Measurements from ENCODE around the gene CFAP47. TPM values are rescaled to one million over a fixed set of nuclear protein-coding genes. Genes with fewer than 3 reads are reported as not detected.

CFAP47 gene
- total RNA-seq (2012; rRNA removed) = under 0.01 TPM in 1 of 2 replicates, not detected in the other
- polyA plus RNA-seq (2012; rRNA removed) = not detected in 2 replicates
- not detected in 2 replicates for polyA plus RNA-seq (2012; cell fraction: cytosol; rRNA removed)
- not detected in 2 replicates for polyA plus RNA-seq (2012; cell fraction: nucleus; rRNA removed; ENCODE audit: low replicate concordance)
- Bru-seq, nascent RNA = percentile 1 among the genes with signal in this experiment
- percentile 0 among the genes with signal in this experiment for BruChase-seq, experiment 1, labeled RNA remaining after a 6-hour chase
- percentile 0 among the genes with signal in this experiment for BruChase-seq, experiment 2, labeled RNA remaining after a 2-hour chase
- long read RNA-seq = 0 reads

DNA sequence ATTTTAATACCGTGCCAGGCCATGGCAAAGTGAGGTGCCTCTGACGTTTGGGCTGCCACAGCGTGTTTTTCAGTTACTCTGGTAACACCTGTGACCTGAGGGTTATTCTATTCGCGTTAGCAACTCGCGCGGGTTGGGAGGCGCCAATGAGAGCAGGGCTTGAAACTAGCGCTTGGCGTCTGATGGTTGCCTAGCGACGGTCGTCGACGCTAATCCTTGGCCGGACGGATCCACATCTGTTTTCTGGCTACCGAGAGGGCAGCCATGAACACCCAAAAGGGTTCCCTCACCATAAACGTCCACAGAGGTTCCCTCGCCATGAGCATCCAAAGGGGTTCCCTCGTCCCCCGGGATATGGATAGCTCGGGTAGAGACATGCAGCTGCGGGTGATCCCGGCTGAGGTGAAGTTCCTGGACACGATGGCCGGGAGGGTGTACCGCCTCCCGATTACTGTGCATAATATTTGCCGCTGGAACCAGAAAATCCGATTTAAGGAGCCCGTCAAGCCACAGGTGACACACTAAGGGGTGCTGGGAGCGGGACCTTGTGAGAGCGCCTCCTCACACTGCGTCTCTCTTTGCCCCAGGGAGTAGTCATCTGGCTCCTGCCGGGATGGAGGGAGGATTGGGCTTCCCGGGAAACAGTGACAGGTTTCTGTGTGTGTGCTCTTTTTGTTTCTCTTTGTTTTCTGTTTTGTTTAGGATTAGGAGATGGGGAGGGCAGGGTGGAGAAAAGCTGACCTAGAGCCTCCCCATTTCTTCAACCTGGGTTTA lies at the start of gene CFAP47:
CFAP47 (plus strand) TSS at position 199 of the 774 bp plus-strand sequence; CDS start at position 265, 66 bp downstream.
- no peaks in the 10 kb centered on the region for H3K79me1 ChIP-seq (ENCODE audit: low read depth in 1 of 2, low read length in 2 of 2)
- dilution Hi-C loops (cut with HindIII; ENCODE audit: low sequenced_read_pairs, unreplicated experiment) (no loop called here), in situ Hi-C loops (cut with MboI; ENCODE audit: low sequenced_read_pairs) (no loop called here), intact Hi-C loops (cut with micrococcal nuclease) (no loop called here)
- H3K4me2 ChIP-seq (ENCODE audit: low read depth, low read length) = no peak within 1 kb of the TSS
- no peak within 1 kb of the TSS for H4K5ac ChIP-seq (ENCODE audit: low read depth, low read length)
- no peak within 1 kb of the TSS for H3K18ac ChIP-seq (ENCODE audit: low read depth, low read length)
- no peak within 1 kb of the TSS for H2AK5ac ChIP-seq (ENCODE audit: low read depth, low read length)
- ATAC-seq (ENCODE audit: low read depth) (no peak), DNase-seq (no peak)
- TF ChIP-seq MAFK (IDR thresholded peaks at IDR 0.05; ENCODE audit: low read depth, low read length) (no peak), MXI1 (IDR thresholded peaks at IDR 0.05; ENCODE audit: borderline replicate concordance, low read depth, low read length) (no peak), CTCF (conservative IDR thresholded peaks at IDR 0.05; ENCODE audit: low read depth, low read length) (no peak), RCOR1 (IDR thresholded peaks at IDR 0.05; ENCODE audit: insufficient replicate concordance, low read length) (no peak), CHD1 (IDR thresholded peaks at IDR 0.05; ENCODE audit: low read depth, low read length) (no peak), RFX5 (IDR thresholded peaks at IDR 0.05; ENCODE audit: low read depth, low read length) (no peak)
- 15% methylated on average over 4 of the region's 38 CpGs; no CpG with 5 or more reads in 1 of the 2 experiments for WGBS, 2 experiments (ENCODE audit: extremely low coverage in 2 of 2, insufficient read length in 1 of 2)
- H3K9me1 ChIP-seq (ENCODE audit: insufficient read depth, low read length) = no peaks in the 10 kb centered on the region
- H2AFZ ChIP-seq (replicated peaks; ENCODE audit: low read length, poor library complexity) = no peak within 1 kb of the TSS
- no peaks in the 10 kb centered on the region for H4K20me1 ChIP-seq (ENCODE audit: insufficient read depth, low read length)
- ChIA-PET POLR2A (ENCODE audit: unreplicated experiment) (no interaction called here), CTCF (no interaction called here)
- H3K4me3 ChIP-seq (ENCODE audit: insufficient read depth, low read depth, low read length) = no peak within 1 kb of the TSS
- no peak within 1 kb of the TSS for H3K14ac ChIP-seq (replicated peaks; ENCODE audit: low read depth, low read length)
- H4K91ac ChIP-seq (ENCODE audit: insufficient read depth, low read depth, low read length) = no peak within 1 kb of the TSS
- H3K36me3 ChIP-seq (ENCODE audit: control insufficient read depth, insufficient read depth, low read length) = no peaks in the 10 kb centered on the region
- H3K4me1 ChIP-seq (ENCODE audit: control insufficient read depth, insufficient read depth, low read length) = no peaks in the 10 kb centered on the region
- no peak within 1 kb of the TSS for H2BK5ac ChIP-seq (ENCODE audit: low read depth, low read length, poor library complexity, severe bottlenecking)
- no peaks in the 10 kb centered on the region for H3K9me3 ChIP-seq (ENCODE audit: control insufficient read depth, insufficient read depth, low read length)
- no peak within 1 kb of the TSS for H3K9ac ChIP-seq (ENCODE audit: low read depth, low read length)
- no peak within 1 kb of the TSS for H3K56ac ChIP-seq (ENCODE audit: extremely low read depth, insufficient read depth, low read length)
- no peak within 1 kb of the TSS for H2BK120ac ChIP-seq (ENCODE audit: low read depth, low read length)
- H3K27ac ChIP-seq (ENCODE audit: insufficient read depth, low read length) = no peak within 1 kb of the TSS
- no peak within 1 kb of the TSS for H2BK15ac ChIP-seq (ENCODE audit: low read depth, low read length)
- H4K8ac ChIP-seq (ENCODE audit: low read depth in 2 of 2, low read length in 2 of 2) = no peak within 1 kb of the TSS
- no peak within 1 kb of the TSS for H2AK9ac ChIP-seq (replicated peaks; ENCODE audit: low read depth, low read length, poor library complexity)
- H3K4ac ChIP-seq (ENCODE audit: low read depth, low read length) = no peak within 1 kb of the TSS
- H2BK20ac ChIP-seq (ENCODE audit: low read depth, low read length) = no peak within 1 kb of the TSS
- no peaks in the 10 kb centered on the region for H3K27me3 ChIP-seq (ENCODE audit: control insufficient read depth, insufficient read depth, low read length)
- no peak within 1 kb of the TSS for H3K23ac ChIP-seq (ENCODE audit: low read depth, low read length)
- no TSS peak for BruUV-seq (replicated peaks)

Data from IMR-90 (cell line).